Activated T-cell treated with anti-CD3 and anti-CD28 coated beads, Interleukin-2, amount 50 U/mL, for 4 hours (primary cell): Measurements from ENCODE around the gene SRSF3. TPM values are rescaled to one million over a fixed set of nuclear protein-coding genes. Genes with fewer than 3 reads are reported as not detected.
"Not testable (repeated sequence)": the region's sequence is repeated elsewhere in the genome, so short reads cannot be mapped to it uniquely, and the experiment has no call there.

Experiments
- ATAC-seq, 2 donors: fragments of 200-7000 bp; cut with Tn5 transposase; one replicate each; pipeline ENCODE4 v1.10.0; 2021
- DNase-seq: peaks from one replicate; pipeline ENCODE4 v3.0.0-alpha.2; 2020
- H3K27me3 Mint-ChIP-seq: one replicate; pipeline ENCODE4 v1.8.0; 2021; ENCODE audit warnings: low read depth, mixed read lengths
- H3K36me3 Mint-ChIP-seq: one replicate; pipeline ENCODE4 v1.8.0; 2022; ENCODE audit warnings: mixed read lengths; ENCODE audit not compliant: insufficient read depth
- H3K4me1 Mint-ChIP-seq: one replicate; pipeline ENCODE4 v1.8.0; 2021; ENCODE audit warnings: low read depth, mixed read lengths
- H3K4me3 Mint-ChIP-seq: one replicate; pipeline ENCODE4 v1.8.0; 2021; ENCODE audit warnings: mild to moderate bottlenecking, moderate library complexity, mixed read lengths
- H3K9me3 Mint-ChIP-seq: one replicate; pipeline ENCODE4 v1.8.0; 2021; ENCODE audit warnings: mixed read lengths
- total RNA-seq, 3 donors: library from RNA; stranded (reverse); gene quantifications; one replicate each; pipeline ENCODE4 v1.2.1, GENCODE V29; 2021

The SRSF3 gene
- total RNA-seq, 3 donors from 2014 or later, result 751 to 800 (median 779) TPM

- Mint-ChIP-seq H3K27me3 (no peaks in the 10 kb centered on the region), H3K36me3 (no peaks in the 10 kb centered on the region), H3K9me3 (no peaks in the 10 kb centered on the region), H3K4me3 (no peak overlapping the region), H3K4me1 (no peaks in the 10 kb centered on the region)
- DNase-seq (no peak), ATAC-seq (no peak)
These were observed 30.3 kb upstream of the SRSF3 start for GRCh38 chr6:36563928-36564284.

- H3K27me3 Mint-ChIP-seq, result no peaks in the 10 kb centered on the region
- ATAC-seq, result no peak
- H3K9me3 Mint-ChIP-seq, result no peaks in the 10 kb centered on the region
- no peaks in the 10 kb centered on the region for H3K36me3 Mint-ChIP-seq
- H3K4me3 Mint-ChIP-seq, result no peak overlapping the region
- H3K4me1 Mint-ChIP-seq, result no peaks in the 10 kb centered on the region
- DNase-seq, result no peak
These were observed 27.7 kb upstream of the SRSF3 start for GRCh38 chr6:36566418-36566905.

GRCh38 chr6:36570264-36570663 lies 23.9 kb upstream of the SRSF3 start:
- ATAC-seq, result no peak
- no peaks in the 10 kb centered on the region for H3K9me3 Mint-ChIP-seq

GRCh38 chr6:36571122-36572043 lies 22.8 kb upstream of the SRSF3 start:
- no peak for ATAC-seq
- Mint-ChIP-seq H3K9me3 (no peaks in the 10 kb centered on the region), H3K4me1 (no peaks in the 10 kb centered on the region)

More at GRCh38 chr6:36570264-36570663, 23.9 kb upstream of the SRSF3 start:
- H3K27me3 Mint-ChIP-seq, result no peaks in the 10 kb centered on the region
- H3K36me3 Mint-ChIP-seq, result no peaks in the 10 kb centered on the region
- no peaks in the 10 kb centered on the region for H3K4me1 Mint-ChIP-seq
- H3K4me3 Mint-ChIP-seq, result no peak overlapping the region
- DNase-seq, result no peak

GRCh38 chr6:36572353-36573311 lies 21.5 kb upstream of the SRSF3 start:
- not testable (repeated sequence) for H3K4me1 Mint-ChIP-seq, DNase-seq, H3K4me3 Mint-ChIP-seq, ATAC-seq, H3K9me3 Mint-ChIP-seq, H3K27me3 Mint-ChIP-seq, H3K36me3 Mint-ChIP-seq

More at GRCh38 chr6:36571122-36572043, 22.8 kb upstream of the SRSF3 start:
- H3K36me3 Mint-ChIP-seq, result no peaks in the 10 kb centered on the region
- no peak overlapping the region for H3K4me3 Mint-ChIP-seq
- H3K27me3 Mint-ChIP-seq, result no peaks in the 10 kb centered on the region
- no peak for DNase-seq

GRCh38 chr6:36574679-36575078 lies 19.5 kb upstream of the SRSF3 start:
- Mint-ChIP-seq H3K9me3 (no peaks in the 10 kb centered on the region), H3K36me3 (no peaks in the 10 kb centered on the region), H3K4me3 (no peak overlapping the region), H3K27me3 (no peaks in the 10 kb centered on the region), H3K4me1 (peaks cover 2% of the 10 kb centered on the region)
- no peak for DNase-seq
- no peak for ATAC-seq

GRCh38 chr6:36576578-36576977 lies 17.6 kb upstream of the SRSF3 start:
- no peak overlapping the region for H3K4me3 Mint-ChIP-seq
- no peaks in the 10 kb centered on the region for H3K36me3 Mint-ChIP-seq
- DNase-seq, result no peak
- H3K4me1 Mint-ChIP-seq, result peaks cover 2% of the 10 kb centered on the region
- no peaks in the 10 kb centered on the region for H3K27me3 Mint-ChIP-seq
- ATAC-seq, result no peak
- H3K9me3 Mint-ChIP-seq, result no peaks in the 10 kb centered on the region

- DNase-seq (no peak), ATAC-seq (no peak)
- Mint-ChIP-seq H3K36me3 (no peaks in the 10 kb centered on the region), H3K4me1 (peaks cover 2% of the 10 kb centered on the region), H3K9me3 (no peaks in the 10 kb centered on the region), H3K4me3 (no peak overlapping the region), H3K27me3 (no peaks in the 10 kb centered on the region)
These were observed 16.9 kb upstream of the SRSF3 start for GRCh38 chr6:36577301-36577700.

GRCh38 chr6:36578030-36578429 lies 16.1 kb upstream of the SRSF3 start:
- Mint-ChIP-seq H3K36me3 (no peaks in the 10 kb centered on the region), H3K9me3 (no peaks in the 10 kb centered on the region), H3K27me3 (no peaks in the 10 kb centered on the region), H3K4me1 (peaks cover 2% of the 10 kb centered on the region), H3K4me3 (no peak overlapping the region)
- ATAC-seq (no peak), DNase-seq (no peak)

- ATAC-seq (no peak), DNase-seq (no peak)
- H3K4me3 Mint-ChIP-seq, result no peak overlapping the region
- H3K4me1 Mint-ChIP-seq, result peaks cover 2% of the 10 kb centered on the region
- no peaks in the 10 kb centered on the region for H3K36me3 Mint-ChIP-seq
- no peaks in the 10 kb centered on the region for H3K9me3 Mint-ChIP-seq
- H3K27me3 Mint-ChIP-seq, result no peaks in the 10 kb centered on the region
These were observed 15.7 kb upstream of the SRSF3 start for GRCh38 chr6:36578431-36578830.

GRCh38 chr6:36580184-36580526 lies 14.0 kb upstream of the SRSF3 start:
- Mint-ChIP-seq H3K27me3 (no peaks in the 10 kb centered on the region), H3K4me1 (peaks cover 2% of the 10 kb centered on the region), H3K4me3 (no peak overlapping the region), H3K9me3 (no peaks in the 10 kb centered on the region), H3K36me3 (no peaks in the 10 kb centered on the region)
- ATAC-seq, result no peak
- DNase-seq, result no peak

- H3K9me3 Mint-ChIP-seq, result no peaks in the 10 kb centered on the region
- peaks cover 2% of the 10 kb centered on the region for H3K4me1 Mint-ChIP-seq
- no peaks in the 10 kb centered on the region for H3K27me3 Mint-ChIP-seq
- ATAC-seq (no peak), DNase-seq (no peak)
- no peak overlapping the region for H3K4me3 Mint-ChIP-seq
- no peaks in the 10 kb centered on the region for H3K36me3 Mint-ChIP-seq
These were observed 12.4 kb upstream of the SRSF3 start for GRCh38 chr6:36581716-36582115.

GRCh38 chr6:36586606-36587005 lies 7.6 kb upstream of the SRSF3 start:
- no peak overlapping the region for H3K4me3 Mint-ChIP-seq
- no peaks in the 10 kb centered on the region for H3K27me3 Mint-ChIP-seq
- H3K9me3 Mint-ChIP-seq, result no peaks in the 10 kb centered on the region
- H3K4me1 Mint-ChIP-seq, result peaks cover 2% of the 10 kb centered on the region
- no peaks in the 10 kb centered on the region for H3K36me3 Mint-ChIP-seq
- DNase-seq (no peak), ATAC-seq (no peak)

- not testable (repeated sequence) for ATAC-seq
- H3K4me1 Mint-ChIP-seq, result peaks cover 14% of the 10 kb centered on the region
These were observed 5.1 kb upstream of the SRSF3 start for GRCh38 chr6:36589025-36589400.

More at GRCh38 chr6:36589025-36589400, 5.1 kb upstream of the SRSF3 start:
- H3K36me3 Mint-ChIP-seq, H3K9me3 Mint-ChIP-seq, H3K27me3 Mint-ChIP-seq, H3K4me3 Mint-ChIP-seq, DNase-seq: not testable (repeated sequence)
